Trophoblast cell (in vitro differentiated cells and primary cell): ENCODE results near the gene PHAF1.

ENCODE experiments used
- DNase-seq, 2 donors: peaks; one replicate each; pipeline ENCODE4 v3.0.0-alpha.2; 2016
- H2AFZ ChIP-seq: 2 replicates; pipeline ENCODE4 v1.6.1; 2013; ENCODE audit warnings: low read length, moderate library complexity, mild to moderate bottlenecking; ENCODE audit not compliant: insufficient read depth, poor library complexity
- H2AK5ac ChIP-seq: 2 replicates; pipeline ENCODE4 v1.6.1; 2013; ENCODE audit warnings: mild to moderate bottlenecking, low read length
- H2BK120ac ChIP-seq: 2 replicates; pipeline ENCODE4 v1.6.1; 2013; ENCODE audit warnings: low read length, mild to moderate bottlenecking, moderate library complexity; ENCODE audit not compliant: insufficient read depth, poor library complexity
- H2BK12ac ChIP-seq: 2 replicates; pipeline ENCODE4 v1.6.1; 2013; ENCODE audit warnings: mild to moderate bottlenecking, low read length, moderate library complexity
- H2BK5ac ChIP-seq: 2 replicates; pipeline ENCODE4 v1.6.1; 2013; ENCODE audit warnings: low read length, low read depth, moderate library complexity, mild to moderate bottlenecking; ENCODE audit not compliant: poor library complexity
- H3K14ac ChIP-seq: 2 replicates; pipeline ENCODE4 v1.6.1; 2013; ENCODE audit warnings: mild to moderate bottlenecking, low read length
- H3K18ac ChIP-seq: 2 replicates; pipeline ENCODE4 v1.6.1; 2013; ENCODE audit warnings: mild to moderate bottlenecking, low read length
- H3K23ac ChIP-seq: 2 replicates; pipeline ENCODE4 v1.6.1; 2013; ENCODE audit warnings: low read length
- H3K27ac ChIP-seq: 2 replicates; pipeline ENCODE4 v1.5.1; 2013; ENCODE audit warnings: low read depth, mild to moderate bottlenecking, inconsistent platforms, low read length, moderate library complexity
- H3K27me3 ChIP-seq: 2 replicates; pipeline ENCODE4 v1.6.1; 2013; ENCODE audit warnings: inconsistent platforms, mild to moderate bottlenecking, low read length, moderate library complexity; ENCODE audit not compliant: insufficient read depth
- H3K36me3 ChIP-seq, 2 experiments: 1 replicate in 1 of 2; 2 replicates in 1 of 2; pipeline ENCODE4 v1.6.1; 2013; ENCODE audit warnings: low read length in 2 of 2, mild to moderate bottlenecking in 2 of 2, moderate library complexity in 1 of 2; ENCODE audit not compliant: insufficient read depth in 2 of 2, control insufficient read depth in 1 of 2
- H3K4ac ChIP-seq: 2 replicates; pipeline ENCODE4 v1.6.1; 2013; ENCODE audit warnings: low read depth, mild to moderate bottlenecking, low read length, moderate library complexity
- H3K4me1 ChIP-seq, 2 experiments: 1 replicate in 1 of 2; 2 replicates in 1 of 2; pipeline ENCODE4 v1.6.1; 2013; ENCODE audit warnings: low read length in 2 of 2, mild to moderate bottlenecking in 2 of 2, moderate library complexity in 1 of 2; ENCODE audit not compliant: insufficient read depth in 2 of 2, control insufficient read depth in 1 of 2
- H3K4me2 ChIP-seq: 2 replicates; pipeline ENCODE4 v1.6.1; 2013; ENCODE audit warnings: inconsistent platforms, mild to moderate bottlenecking, low read length, moderate library complexity
- H3K4me3 ChIP-seq: 2 replicates; pipeline ENCODE4 v1.5.1; 2013; ENCODE audit warnings: mild to moderate bottlenecking, low read depth, low read length, inconsistent platforms
- H3K79me1 ChIP-seq: one replicate; pipeline ENCODE4 v1.6.1; 2013; ENCODE audit warnings: low read length
- H3K79me2 ChIP-seq: 2 replicates; pipeline ENCODE4 v1.6.1; 2013; ENCODE audit warnings: low read length, mild to moderate bottlenecking; ENCODE audit not compliant: control insufficient read depth, insufficient read depth, poor library complexity
- H3K9ac ChIP-seq: 2 replicates; pipeline ENCODE4 v1.6.1; 2013; ENCODE audit warnings: mild to moderate bottlenecking, low read length
- H3K9me3 ChIP-seq: 2 replicates; pipeline ENCODE4 v1.6.1; 2013; ENCODE audit warnings: low read depth, mild to moderate bottlenecking, control low read depth, inconsistent platforms, low read length; ENCODE audit not compliant: insufficient read depth
- H4K12ac ChIP-seq: 2 replicates; pipeline ENCODE4 v1.6.1; 2013; ENCODE audit warnings: low read depth, mild to moderate bottlenecking, low read length, moderate library complexity
- H4K8ac ChIP-seq: 2 replicates; pipeline ENCODE4 v1.6.1; 2013; ENCODE audit warnings: low read depth, mild to moderate bottlenecking, low read length, moderate library complexity
- H4K91ac ChIP-seq: one replicate; pipeline ENCODE4 v1.6.1; 2013; ENCODE audit warnings: low read depth, mild to moderate bottlenecking, low read length, moderate library complexity
- whole genome bisulfite sequencing: extraction: QIAGEN DNeasy Blood & Tissue Kit; methylation state at CpG from one replicate; pipeline ENCODE4 v1.1.7; 2013; ENCODE audit warnings: missing lambda C conversion rate; ENCODE audit not compliant: insufficient read length, insufficient coverage; ENCODE audit errors: extremely low coverage; 5-methylcytosine and 5-hydroxymethylcytosine counted together

The PHAF1 gene

GRCh38 chr16:67145746-67146145 is 36.0 kb downstream of the PHAF1 start:
- no peak overlapping the region for H3K4ac ChIP-seq
- H4K91ac ChIP-seq: no peak overlapping the region

GRCh38 chr16:67146523-67147357 is 37.0 kb downstream of the PHAF1 start:
- no CpG with 5 or more reads among the region's 7 CpGs for WGBS
- H3K36me3 ChIP-seq: peaks cover 60 to 63% of the 10 kb centered on the region in 2 experiments

More at GRCh38 chr16:67145746-67146145, 36.0 kb downstream of the PHAF1 start:
- Histone ChIP-seq H3K4me3 (no peak overlapping the region), H2BK12ac (no peak overlapping the region), H4K8ac (no peak overlapping the region), H3K4me1 (peaks cover 6 to 8% of the 10 kb centered on the region in 2 experiments), H3K79me2 (no peaks in the 10 kb centered on the region), H4K12ac (no peak overlapping the region), H2BK5ac (no peak overlapping the region), H2AK5ac (no peak overlapping the region), H2BK120ac (no peak overlapping the region), H3K4me2 (no peak overlapping the region), H3K79me1 (peaks cover 3% of the 10 kb centered on the region), H3K36me3 (peaks cover 69 to 73% of the 10 kb centered on the region in 2 experiments), H3K18ac (no peak overlapping the region), H3K27ac (no peak overlapping the region), H3K14ac (no peak overlapping the region), H3K27me3 (peaks cover 11% of the 10 kb centered on the region), H3K23ac (no peak overlapping the region), H3K9ac (no peak overlapping the region), H2AFZ (no peak overlapping the region), H3K9me3 (peaks cover 11% of the 10 kb centered on the region)
- WGBS: no CpG with 5 or more reads among the region's 2 CpGs
- DNase-seq: no peak

GRCh38 chr16:67147437-67148140 is 37.8 kb downstream of the PHAF1 start:
- Histone ChIP-seq H3K27ac (no peak overlapping the region), H3K4me2 (no peak overlapping the region), H3K4me1 (peaks cover 6 to 8% of the 10 kb centered on the region in 2 experiments), H3K4me3 (no peak overlapping the region), H4K91ac (no peak overlapping the region), H3K27me3 (peaks cover 12% of the 10 kb centered on the region), H3K4ac (no peak overlapping the region), H3K18ac (no peak overlapping the region), H3K36me3 (peaks cover 51 to 55% of the 10 kb centered on the region in 2 experiments), H2AK5ac (no peak overlapping the region), H3K79me1 (peaks cover 6% of the 10 kb centered on the region), H4K8ac (no peak overlapping the region), H2BK12ac (no peak overlapping the region), H3K14ac (no peak overlapping the region), H4K12ac (no peak overlapping the region), H2AFZ (no peak overlapping the region), H3K79me2 (no peaks in the 10 kb centered on the region), H3K9me3 (peaks cover 9% of the 10 kb centered on the region), H2BK120ac (no peak overlapping the region), H2BK5ac (no peak overlapping the region), H3K23ac (no peak overlapping the region), H3K9ac (no peak overlapping the region)
- WGBS: no CpG with 5 or more reads among the region's 4 CpGs
- no peak for DNase-seq

More at GRCh38 chr16:67146523-67147357, 37.0 kb downstream of the PHAF1 start:
- Histone ChIP-seq H2BK5ac (no peak overlapping the region), H3K9ac (no peak overlapping the region), H3K18ac (no peak overlapping the region), H3K4me1 (peaks cover 6 to 8% of the 10 kb centered on the region in 2 experiments), H3K27me3 (peaks cover 12% of the 10 kb centered on the region), H3K9me3 (peaks cover 9% of the 10 kb centered on the region), H3K27ac (no peak overlapping the region), H2BK120ac (no peak overlapping the region), H4K91ac (no peak overlapping the region), H3K4ac (no peak overlapping the region), H3K14ac (no peak overlapping the region), H2BK12ac (no peak overlapping the region), H3K4me3 (no peak overlapping the region), H3K4me2 (no peak overlapping the region), H4K12ac (no peak overlapping the region), H2AFZ (no peak overlapping the region), H3K23ac (no peak overlapping the region), H3K79me1 (peaks cover 6% of the 10 kb centered on the region), H2AK5ac (no peak overlapping the region), H4K8ac (no peak overlapping the region), H3K79me2 (no peaks in the 10 kb centered on the region)
- no peak for DNase-seq

GRCh38 chr16:67148221-67148620 is 38.5 kb downstream of the PHAF1 start:
- Histone ChIP-seq H3K79me2 (no peaks in the 10 kb centered on the region), H3K27ac (no peak overlapping the region), H2BK120ac (no peak overlapping the region), H3K14ac (no peak overlapping the region), H3K79me1 (peaks cover 6% of the 10 kb centered on the region), H2AFZ (no peak overlapping the region), H3K27me3 (peaks cover 12% of the 10 kb centered on the region), H3K36me3 (peaks cover 46 to 51% of the 10 kb centered on the region in 2 experiments), H4K8ac (no peak overlapping the region), H2AK5ac (no peak overlapping the region), H3K4me1 (peaks cover 6 to 8% of the 10 kb centered on the region in 2 experiments), H2BK5ac (no peak overlapping the region), H4K91ac (no peak overlapping the region), H3K9me3 (peaks cover 9% of the 10 kb centered on the region), H3K18ac (no peak overlapping the region), H4K12ac (no peak overlapping the region), H2BK12ac (no peak overlapping the region), H3K23ac (no peak overlapping the region), H3K4me2 (no peak overlapping the region), H3K9ac (no peak overlapping the region), H3K4me3 (no peak overlapping the region), H3K4ac (no peak overlapping the region)
- no CpG with 5 or more reads among the region's 2 CpGs for WGBS
- no peak for DNase-seq
